Measurements from ENCODE around the gene SERPINB11.
"Not testable (repeated sequence)": the region's sequence is repeated elsewhere in the genome, so short reads cannot be mapped to it uniquely, and the experiment has no call there.

SERPINB11 gene

GRCh38 chr18:63753676-63754075 lies 50.9 kb downstream of the SERPINB11 start:
- DNase-seq (ENCODE audit: low spot score in 2 of 2): no peak
- Histone ChIP-seq H3K27me3 (ENCODE audit: low read depth) (no peaks in the 10 kb centered on the region), H3K9me3 (no peaks in the 10 kb centered on the region), H3K4me3 (no peak overlapping the region), H3K4me1 (no peaks in the 10 kb centered on the region), H3K36me3 (replicated peaks) (no peaks in the 10 kb centered on the region)
- in situ Hi-C loops (cut with MboI; ENCODE audit: low sequenced_read_pairs): no loop called here

GRCh38 chr18:63757541-63757940 lies 54.8 kb downstream of the SERPINB11 start:
- Histone ChIP-seq H3K4me3 (no peak overlapping the region), H3K9me3 (no peaks in the 10 kb centered on the region), H3K27me3 (ENCODE audit: low read depth) (no peaks in the 10 kb centered on the region), H3K36me3 (replicated peaks) (no peaks in the 10 kb centered on the region), H3K4me1 (no peaks in the 10 kb centered on the region)
- DNase-seq (ENCODE audit: low spot score in 2 of 2): no peak
- in situ Hi-C loops (cut with MboI; ENCODE audit: low sequenced_read_pairs): no loop called here

DNA sequence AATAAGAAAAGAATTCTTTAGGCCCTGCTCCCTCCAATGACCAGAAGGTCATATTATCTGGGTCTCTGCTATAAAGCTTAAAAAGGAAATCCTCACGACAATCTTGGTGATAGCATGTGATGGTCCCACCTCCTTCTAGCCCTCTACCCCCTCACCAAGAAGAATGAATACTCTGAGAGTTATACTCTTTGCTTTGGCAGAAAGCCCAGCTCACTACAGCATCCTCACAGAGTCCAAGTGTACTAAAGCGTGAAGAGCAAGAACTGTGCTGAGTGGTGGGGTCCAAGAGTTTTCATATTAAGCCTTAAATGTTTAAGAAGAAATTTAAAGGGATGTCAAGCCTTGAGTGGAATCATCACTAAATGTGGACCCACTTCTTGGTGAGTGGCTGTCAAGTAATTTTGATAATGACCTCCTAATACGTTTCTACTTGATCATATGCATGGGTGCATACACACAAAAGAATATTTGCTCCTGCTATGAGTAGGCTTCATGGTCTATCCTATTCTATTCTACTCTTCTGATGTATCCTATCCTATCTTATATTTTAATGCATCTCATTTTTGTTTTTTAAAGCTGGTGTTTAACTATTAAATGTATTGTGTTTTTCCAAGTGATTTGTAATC lies 56.0 kb downstream of the SERPINB11 start:
- H3K27me3 ChIP-seq (ENCODE audit: low read depth): no peaks in the 10 kb centered on the region
- no peak overlapping the region for H3K4me3 ChIP-seq
- no peaks in the 10 kb centered on the region for H3K9me3 ChIP-seq
- no peak for DNase-seq (ENCODE audit: low spot score in 2 of 2)
- no peaks in the 10 kb centered on the region for H3K36me3 ChIP-seq (replicated peaks)
- H3K4me1 ChIP-seq: no peaks in the 10 kb centered on the region
- in situ Hi-C loops (cut with MboI; ENCODE audit: low sequenced_read_pairs): no loop called here

GRCh38 chr18:63759786-63760185 lies 57.0 kb downstream of the SERPINB11 start:
- H3K27me3 ChIP-seq (ENCODE audit: low read depth); H3K4me3 ChIP-seq; in situ Hi-C loops (cut with MboI; ENCODE audit: low sequenced_read_pairs); H3K9me3 ChIP-seq; DNase-seq (ENCODE audit: low spot score in 2 of 2); H3K36me3 ChIP-seq (replicated peaks); H3K4me1 ChIP-seq: not testable (repeated sequence)

DNA sequence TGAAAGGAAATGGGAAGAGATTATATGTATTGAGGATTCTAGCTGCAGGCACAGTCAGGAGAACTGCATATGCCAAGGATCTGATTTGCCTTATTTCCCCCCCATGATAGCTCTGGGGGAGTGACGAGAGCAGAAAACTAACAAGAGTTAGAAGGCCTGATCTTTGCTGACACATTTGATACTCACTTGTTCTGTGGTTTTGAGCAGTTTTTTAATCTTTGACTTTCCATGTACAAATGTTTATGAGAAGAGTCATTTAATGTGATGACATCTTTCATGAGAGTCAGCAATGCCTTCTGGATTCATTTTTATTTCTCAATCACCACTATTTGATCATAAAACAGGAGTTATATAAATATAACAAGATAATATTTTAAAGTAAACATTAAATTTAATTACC lies 59.8 kb downstream of the SERPINB11 start:
- Histone ChIP-seq H3K27me3 (ENCODE audit: low read depth) (no peaks in the 10 kb centered on the region), H3K36me3 (replicated peaks) (no peaks in the 10 kb centered on the region), H3K9me3 (no peaks in the 10 kb centered on the region), H3K4me3 (no peak overlapping the region), H3K4me1 (no peaks in the 10 kb centered on the region)
- no peak for DNase-seq (ENCODE audit: low spot score in 2 of 2)
- in situ Hi-C loops (cut with MboI; ENCODE audit: low sequenced_read_pairs): no loop called here

DNA sequence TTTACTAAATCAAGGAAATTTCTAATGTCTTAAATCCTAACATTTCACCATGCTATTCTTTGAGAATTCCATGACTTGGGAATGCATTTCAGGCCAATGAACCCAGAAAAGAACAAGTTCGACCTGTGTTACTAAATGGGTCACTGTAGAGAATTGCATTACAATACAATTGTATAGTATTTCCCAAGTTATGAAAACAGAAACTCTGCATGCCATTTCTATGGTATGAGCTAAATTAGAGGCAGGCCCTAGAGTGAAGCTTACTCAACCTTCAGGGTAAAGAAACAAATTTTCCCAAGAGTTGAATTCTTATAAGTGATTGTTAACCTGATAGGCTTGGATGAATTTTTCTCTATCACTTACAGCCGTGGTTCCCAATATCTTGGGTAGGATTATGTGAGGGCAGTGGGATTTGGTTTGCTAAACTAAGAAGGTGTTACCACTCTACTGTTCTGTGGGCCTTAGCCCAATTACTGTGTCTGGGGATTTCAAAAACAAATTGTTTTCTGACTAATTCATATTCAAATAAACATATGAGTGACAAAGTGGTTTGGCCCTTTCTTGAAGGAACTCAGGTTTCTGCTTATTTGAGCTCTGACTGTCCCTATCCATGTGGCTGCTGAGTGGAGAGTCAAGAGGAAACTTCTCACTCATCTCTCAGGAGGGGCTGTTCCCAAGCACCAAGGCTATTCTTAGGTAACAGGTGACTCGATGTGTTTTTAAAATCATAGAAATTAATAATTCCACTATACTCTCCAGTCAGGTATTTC lies 61.3 kb downstream of the SERPINB11 start:
- in situ Hi-C loops (cut with MboI; ENCODE audit: low sequenced_read_pairs): no loop called here
- Histone ChIP-seq H3K4me3 (no peak overlapping the region), H3K4me1 (no peaks in the 10 kb centered on the region), H3K36me3 (replicated peaks) (no peaks in the 10 kb centered on the region), H3K27me3 (ENCODE audit: low read depth) (no peaks in the 10 kb centered on the region), H3K9me3 (no peaks in the 10 kb centered on the region)
- no peak for DNase-seq (ENCODE audit: low spot score in 2 of 2)

DNA sequence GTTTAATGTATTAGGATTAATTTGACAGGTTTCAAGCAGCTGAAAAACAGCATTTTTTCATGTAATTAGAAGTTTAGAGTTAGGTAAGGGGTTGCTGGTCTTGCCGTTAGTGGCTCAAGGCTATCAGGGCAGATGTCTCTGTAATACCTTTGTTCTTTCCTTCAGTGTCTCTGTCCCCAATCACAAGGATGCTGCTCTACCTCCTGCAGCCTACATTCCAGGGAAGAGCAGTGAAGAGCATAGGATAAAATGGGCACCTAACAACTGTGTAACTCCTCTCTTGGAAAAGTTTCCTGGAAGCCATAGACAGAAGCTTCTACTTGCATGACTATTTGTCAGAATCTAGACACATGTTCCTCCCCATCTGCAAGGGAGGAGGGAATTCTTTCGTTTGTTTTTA lies 63.1 kb downstream of the SERPINB11 start:
- no peak for DNase-seq (ENCODE audit: low spot score in 2 of 2)
- no peaks in the 10 kb centered on the region for H3K36me3 ChIP-seq (replicated peaks)

More for the DNA sequence above, 63.1 kb downstream of the SERPINB11 start:
- Histone ChIP-seq H3K4me1 (no peaks in the 10 kb centered on the region), H3K9me3 (no peaks in the 10 kb centered on the region), H3K27me3 (ENCODE audit: low read depth) (no peaks in the 10 kb centered on the region), H3K4me3 (no peak overlapping the region)
- in situ Hi-C loops (cut with MboI; ENCODE audit: low sequenced_read_pairs): no loop called here
